ENCODE measurements around the gene TMEM132D. TPM values are rescaled to one million over a fixed set of nuclear protein-coding genes. Genes with fewer than 3 reads are reported as not detected.
A peak's percentile ranks its signal among the peaks of the same experiment; 100 is the strongest.

Gene TMEM132D
- total RNA-seq, 1 donor from 2014 or later, result 15.2 TPM

DNA sequence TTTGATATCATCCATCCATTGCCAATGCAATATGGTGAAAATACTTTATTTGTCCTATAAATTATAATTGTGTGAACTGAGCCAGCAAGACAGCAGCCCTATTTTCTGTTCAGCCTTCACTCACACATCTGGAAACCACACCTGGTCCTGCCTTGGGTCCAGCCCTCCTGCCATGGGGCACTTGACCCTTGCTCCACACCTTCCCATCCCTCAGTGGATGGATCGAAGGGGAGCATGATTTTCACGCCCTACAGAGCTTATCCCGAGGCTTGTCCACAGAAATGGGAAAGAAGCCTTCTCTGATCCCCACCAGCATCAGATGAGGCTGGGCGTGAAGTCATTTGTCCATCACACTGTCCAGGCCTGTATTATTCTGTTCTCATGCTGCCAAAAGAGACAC lies 10.1 kb downstream of the TMEM132D start:
- TF ChIP-seq, protein P1, sequence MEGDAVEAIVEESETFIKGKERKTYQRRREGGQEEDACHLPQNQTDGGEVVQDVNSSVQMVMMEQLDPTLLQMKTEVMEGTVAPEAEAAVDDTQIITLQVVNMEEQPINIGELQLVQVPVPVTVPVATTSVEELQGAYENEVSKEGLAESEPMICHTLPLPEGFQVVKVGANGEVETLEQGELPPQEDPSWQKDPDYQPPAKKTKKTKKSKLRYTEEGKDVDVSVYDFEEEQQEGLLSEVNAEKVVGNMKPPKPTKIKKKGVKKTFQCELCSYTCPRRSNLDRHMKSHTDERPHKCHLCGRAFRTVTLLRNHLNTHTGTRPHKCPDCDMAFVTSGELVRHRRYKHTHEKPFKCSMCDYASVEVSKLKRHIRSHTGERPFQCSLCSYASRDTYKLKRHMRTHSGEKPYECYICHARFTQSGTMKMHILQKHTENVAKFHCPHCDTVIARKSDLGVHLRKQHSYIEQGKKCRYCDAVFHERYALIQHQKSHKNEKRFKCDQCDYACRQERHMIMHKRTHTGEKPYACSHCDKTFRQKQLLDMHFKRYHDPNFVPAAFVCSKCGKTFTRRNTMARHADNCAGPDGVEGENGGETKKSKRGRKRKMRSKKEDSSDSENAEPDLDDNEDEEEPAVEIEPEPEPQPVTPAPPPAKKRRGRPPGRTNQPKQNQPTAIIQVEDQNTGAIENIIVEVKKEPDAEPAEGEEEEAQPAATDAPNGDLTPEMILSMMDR (IDR thresholded peaks at IDR 0.05), result no peak
- Mint-ChIP-seq H3K27me3 (ENCODE audit: unreplicated experiment) (no peaks in the 10 kb centered on the region), H3K4me1 (ENCODE audit: unreplicated experiment) (no peaks in the 10 kb centered on the region), H3K4me3 (ENCODE audit: unreplicated experiment) (no peak overlapping the region), H3K9me3 (ENCODE audit: unreplicated experiment) (peaks cover 18% of the 10 kb centered on the region), H3K36me3 (ENCODE audit: unreplicated experiment) (peaks cover 15% of the 10 kb centered on the region), H3K27ac (ENCODE audit: unreplicated experiment) (no peak overlapping the region)
- DNase-seq (ENCODE audit: extremely low spot score, unreplicated experiment), result peak; percentile 57

DNA sequence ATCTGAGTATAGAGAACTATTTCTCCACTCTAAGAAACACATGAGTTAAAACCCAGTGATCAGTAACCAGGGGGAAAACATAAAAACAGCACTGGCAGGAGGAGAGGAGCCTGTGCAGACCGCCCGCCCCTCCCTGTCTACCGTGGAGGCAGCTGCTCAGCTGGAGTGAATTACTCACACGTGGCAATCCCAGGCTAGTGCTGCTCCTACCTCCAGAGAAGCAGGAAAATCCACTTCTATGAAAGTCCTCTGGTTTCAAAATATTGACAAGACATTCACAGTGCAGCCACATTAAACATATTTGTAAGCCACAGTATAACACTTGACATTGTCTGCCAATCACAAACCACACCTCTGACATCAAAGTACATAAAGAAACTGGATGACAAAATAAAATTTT lies 16.7 kb downstream of the TMEM132D start:
- no peak overlapping the region for H3K4me3 Mint-ChIP-seq (ENCODE audit: unreplicated experiment)
- TF ChIP-seq, protein P1 (IDR thresholded peaks at IDR 0.05), result no peak
- no peaks in the 10 kb centered on the region for H3K27me3 Mint-ChIP-seq (ENCODE audit: unreplicated experiment)
- peaks cover 14% of the 10 kb centered on the region for H3K9me3 Mint-ChIP-seq (ENCODE audit: unreplicated experiment)
- H3K27ac Mint-ChIP-seq (ENCODE audit: unreplicated experiment), result peak overlapping the region; percentile 61
- H3K4me1 Mint-ChIP-seq (ENCODE audit: unreplicated experiment), result peaks cover 15% of the 10 kb centered on the region
- peak; percentile 83 for DNase-seq (ENCODE audit: extremely low spot score, unreplicated experiment)
- peaks cover 7% of the 10 kb centered on the region for H3K36me3 Mint-ChIP-seq (ENCODE audit: unreplicated experiment)

DNA sequence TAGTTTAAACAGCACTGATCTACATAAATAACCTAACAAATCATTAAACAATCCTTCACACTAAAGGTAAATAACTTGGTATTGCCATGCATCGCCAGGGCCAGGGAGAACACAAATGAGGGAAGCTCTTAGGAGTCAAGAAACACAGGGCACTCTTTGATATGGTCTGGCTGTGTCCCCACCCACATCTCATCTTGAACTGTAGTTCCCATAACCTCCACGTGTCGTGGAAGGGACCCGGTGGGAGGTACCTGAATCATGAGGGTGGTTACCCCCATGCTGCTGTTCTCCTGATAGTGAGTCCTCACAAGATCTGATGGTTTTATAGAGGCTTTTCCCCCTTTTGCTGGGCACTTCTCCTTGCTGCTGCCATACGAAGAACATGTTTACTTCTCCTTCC lies 17.3 kb downstream of the TMEM132D start:
- peak; percentile 65 for DNase-seq (ENCODE audit: extremely low spot score, unreplicated experiment)
- Mint-ChIP-seq H3K4me3 (ENCODE audit: unreplicated experiment) (no peak overlapping the region), H3K27me3 (ENCODE audit: unreplicated experiment) (no peaks in the 10 kb centered on the region), H3K36me3 (ENCODE audit: unreplicated experiment) (peaks cover 7% of the 10 kb centered on the region), H3K9me3 (ENCODE audit: unreplicated experiment) (peaks cover 14% of the 10 kb centered on the region), H3K27ac (ENCODE audit: unreplicated experiment) (peak overlapping the region; percentile 61), H3K4me1 (ENCODE audit: unreplicated experiment) (peaks cover 15% of the 10 kb centered on the region)
- TF ChIP-seq, protein P1 (IDR thresholded peaks at IDR 0.05), result no peak

DNA sequence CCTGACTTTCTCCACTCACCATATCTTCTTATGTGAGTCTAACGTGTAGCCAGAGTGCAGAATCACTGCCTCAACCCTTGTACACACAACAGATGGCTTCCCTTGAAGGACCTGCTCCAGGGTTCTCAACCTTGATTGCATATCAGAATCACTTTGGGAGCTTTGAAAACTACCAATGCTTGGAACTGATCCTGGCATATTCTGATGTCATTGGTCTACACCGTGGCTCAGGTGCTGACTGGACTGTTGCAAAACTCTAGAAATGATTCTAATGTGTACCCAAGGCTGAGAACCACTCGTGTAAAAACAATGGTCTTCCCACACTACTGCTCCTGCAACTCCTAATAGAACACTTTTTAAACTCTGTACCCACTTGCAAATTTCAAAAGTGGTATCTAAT lies 18.5 kb downstream of the TMEM132D start:
- TF ChIP-seq, protein P1 (IDR thresholded peaks at IDR 0.05), result no peak
- Mint-ChIP-seq H3K27me3 (ENCODE audit: unreplicated experiment) (no peaks in the 10 kb centered on the region), H3K4me3 (ENCODE audit: unreplicated experiment) (no peak overlapping the region), H3K27ac (ENCODE audit: unreplicated experiment) (no peak overlapping the region), H3K4me1 (ENCODE audit: unreplicated experiment) (peaks cover 15% of the 10 kb centered on the region), H3K36me3 (ENCODE audit: unreplicated experiment) (no peaks in the 10 kb centered on the region), H3K9me3 (ENCODE audit: unreplicated experiment) (peaks cover 14% of the 10 kb centered on the region)
- peak; percentile 8 for DNase-seq (ENCODE audit: extremely low spot score, unreplicated experiment)

DNA sequence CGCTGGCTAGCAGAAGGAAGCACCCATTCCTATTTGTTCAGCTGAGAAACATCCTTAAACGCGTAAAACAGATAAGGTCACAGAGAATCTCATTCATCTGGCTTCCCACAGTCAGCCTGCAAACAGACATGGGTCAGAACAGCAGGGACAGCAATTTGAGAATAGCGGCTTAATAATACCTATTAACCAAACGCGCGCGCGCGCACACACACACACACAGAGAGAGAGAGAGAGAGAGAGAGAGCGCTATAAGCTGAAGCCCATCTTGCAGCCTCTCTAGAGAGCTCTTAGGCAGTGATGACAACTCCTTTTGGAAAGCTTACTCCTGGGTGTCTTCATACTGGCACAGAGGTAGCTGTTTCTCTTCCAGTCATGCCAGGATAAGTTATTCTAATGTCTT lies 26.4 kb downstream of the TMEM132D start:
- peaks cover 6% of the 10 kb centered on the region for H3K4me1 Mint-ChIP-seq (ENCODE audit: unreplicated experiment)
- no peak overlapping the region for H3K27ac Mint-ChIP-seq (ENCODE audit: unreplicated experiment)
- TF ChIP-seq, protein P1 (IDR thresholded peaks at IDR 0.05), result no peak
- peaks cover 13% of the 10 kb centered on the region for H3K36me3 Mint-ChIP-seq (ENCODE audit: unreplicated experiment)
- H3K9me3 Mint-ChIP-seq (ENCODE audit: unreplicated experiment), result peaks cover 28% of the 10 kb centered on the region
- H3K27me3 Mint-ChIP-seq (ENCODE audit: unreplicated experiment), result no peaks in the 10 kb centered on the region
- DNase-seq (ENCODE audit: extremely low spot score, unreplicated experiment), result no peak
- no peak overlapping the region for H3K4me3 Mint-ChIP-seq (ENCODE audit: unreplicated experiment)
